Ishikawa (cell line): ENCODE measurements around the gene TENM3.
A peak's percentile ranks its signal among the peaks of the same experiment; 100 is the strongest.

Experiments used
- CEBPB ChIP-seq: IDR thresholded peaks from 2 replicates; pipeline ENCODE4 v1.6.1; 2012
- CREB1 ChIP-seq: IDR thresholded peaks from 2 replicates; pipeline ENCODE4 v1.6.1; 2012; ENCODE audit warnings: low read depth
- EGR1 ChIP-seq: IDR thresholded peaks from 2 replicates; pipeline ENCODE4 v1.6.1; 2012
- EP300 ChIP-seq: IDR thresholded peaks from 2 replicates; pipeline ENCODE4 v1.6.1; 2012; ENCODE audit warnings: borderline replicate concordance
- FOXM1 ChIP-seq: IDR thresholded peaks from 2 replicates; pipeline ENCODE4 v1.6.1; 2012; ENCODE audit warnings: low read depth, borderline replicate concordance
- MAX ChIP-seq: IDR thresholded peaks from 2 replicates; pipeline ENCODE4 v1.6.1; 2012
- NFIC ChIP-seq: IDR thresholded peaks from 2 replicates; pipeline ENCODE4 v1.6.1; 2012
- RAD21 ChIP-seq: IDR thresholded peaks from 2 replicates; pipeline ENCODE4 v1.6.1; 2012; ENCODE audit warnings: low read depth
- REST ChIP-seq: IDR thresholded peaks from 2 replicates; pipeline ENCODE4 v1.6.1; 2012; ENCODE audit warnings: low read depth, mild to moderate bottlenecking
- TAF1 ChIP-seq: IDR thresholded peaks from 2 replicates; pipeline ENCODE4 v1.6.1; 2012; ENCODE audit warnings: low read depth, mild to moderate bottlenecking
- TCF12 ChIP-seq: IDR thresholded peaks from 2 replicates; pipeline ENCODE4 v1.6.1; 2012; ENCODE audit warnings: low read depth
- TEAD4 ChIP-seq: IDR thresholded peaks from 2 replicates; pipeline ENCODE4 v1.6.1; 2012
- USF1 ChIP-seq: IDR thresholded peaks from 2 replicates; pipeline ENCODE4 v1.6.1; 2012
- YY1 ChIP-seq: IDR thresholded peaks from 2 replicates; pipeline ENCODE4 v1.6.1; 2012; ENCODE audit warnings: low read depth
- ZBTB7A ChIP-seq: IDR thresholded peaks from 2 replicates; pipeline ENCODE4 v1.6.1; 2012; ENCODE audit warnings: low read depth

TENM3 gene

GRCh38 chr4:182443070-182443469 is 199.9 kb downstream of the TENM3 start:
- TF ChIP-seq ZBTB7A = no peak
- no peak; the same call in 1 of the 2 replicates for TF ChIP-seq RAD21
- no peak for TF ChIP-seq EGR1
- no peak for TF ChIP-seq TAF1
- no peak for TF ChIP-seq TEAD4
- no peak for TF ChIP-seq REST
- no peak for TF ChIP-seq NFIC
- no peak for TF ChIP-seq TCF12
- TF ChIP-seq YY1 = no peak
- no peak for TF ChIP-seq MAX
- no peak for TF ChIP-seq CREB1
- TF ChIP-seq EP300 = no peak
- no peak for TF ChIP-seq USF1
- no peak for TF ChIP-seq CEBPB
- no peak for TF ChIP-seq FOXM1

GRCh38 chr4:182447767-182448280 is 204.6 kb downstream of the TENM3 start:
- TF ChIP-seq MAX (no peak; the same call in 1 of the 2 replicates), ZBTB7A (no peak), NFIC (no peak), CEBPB (no peak), CREB1 (no peak)

GRCh38 chr4:182448281-182449151 is 205.3 kb downstream of the TENM3 start:
- TF ChIP-seq TEAD4 = 0 out of 2 replicates have a peak, but pooled peaks have one; percentile 5
- peak; percentile 36 for TF ChIP-seq EP300
- peak; percentile 93 for TF ChIP-seq ZBTB7A
- no peak for TF ChIP-seq CREB1
- TF ChIP-seq CEBPB = no peak
- no peak for TF ChIP-seq REST
- 0 out of 2 replicates have a peak, but pooled peaks have one; percentile 19 for TF ChIP-seq EGR1
- no peak for TF ChIP-seq FOXM1
- TF ChIP-seq MAX = peak; percentile 58; the same call in 1 of the 2 replicates
- TF ChIP-seq YY1 = 0 out of 2 replicates have a peak, but pooled peaks have one; percentile 3
- TF ChIP-seq NFIC = peak; percentile 59
- TF ChIP-seq TCF12 = peak; percentile 12; the same call in 1 of the 2 replicates
- TF ChIP-seq TAF1 = peak; percentile 42; the same call in 1 of the 2 replicates

- TF ChIP-seq TEAD4 (no peak), CEBPB (no peak), USF1 (no peak), REST (no peak), ZBTB7A (no peak), EP300 (no peak), RAD21 (no peak), TAF1 (0 out of 2 replicates have a peak, but pooled peaks have one; percentile 0), CREB1 (no peak), NFIC (0 out of 2 replicates have a peak, but pooled peaks have one; percentile 3), MAX (no peak; the same call in 1 of the 2 replicates)
Measured at GRCh38 chr4:182449186-182449929, 206.2 kb downstream of the TENM3 start.
